Natural killer cell (primary cell): Measurements from ENCODE around the gene CCDC187. TPM values are rescaled to one million over a fixed set of nuclear protein-coding genes. Genes with fewer than 3 reads are reported as not detected.

Experiments
- ATAC-seq, 3 donors: fragments of 150-1000 bp in 2 of 3; fragments of 200-7000 bp in 1 of 3; cut with Tn5 transposase; 1 replicate in 1 of 3; 2 replicates in 2 of 3; pipeline ENCODE4 v1.10.0; 2021; ENCODE audit warnings: mild to moderate bottlenecking in 2 of 3, moderate library complexity in 2 of 3
- DNase-seq, 2 donors: peaks; one replicate each; pipeline versions ENCODE4 v3.0.0 to v3.0.0-alpha.2; 2013 to 2021; ENCODE audit warnings: mixed read lengths in 1 of 2
- H3K27ac ChIP-seq: one replicate; pipeline ENCODE4 v1.5.1; 2013; ENCODE audit warnings: mild to moderate bottlenecking, low read length
- H3K27me3 ChIP-seq: one replicate; pipeline ENCODE4 v1.6.1; 2013; ENCODE audit warnings: low read length; ENCODE audit not compliant: control insufficient read depth, insufficient read depth
- H3K36me3 ChIP-seq: one replicate; pipeline ENCODE4 v1.6.1; 2013; ENCODE audit warnings: low read length; ENCODE audit not compliant: control insufficient read depth, insufficient read depth
- H3K4me1 ChIP-seq: one replicate; pipeline ENCODE4 v1.6.1; 2013; ENCODE audit warnings: low read length; ENCODE audit not compliant: control insufficient read depth, insufficient read depth
- H3K4me3 ChIP-seq: one replicate; pipeline ENCODE4 v1.5.1; 2013; ENCODE audit warnings: low read length
- H3K9me3 ChIP-seq: one replicate; pipeline ENCODE4 v1.6.1; 2013; ENCODE audit warnings: low read length; ENCODE audit not compliant: control insufficient read depth, insufficient read depth
- H3K27ac Mint-ChIP-seq, 2 donors: one replicate each; pipeline ENCODE4 v1.8.0; 2022; ENCODE audit warnings: mild to moderate bottlenecking in 2 of 2, mixed read lengths in 2 of 2, moderate library complexity in 1 of 2
- H3K27me3 Mint-ChIP-seq, 2 donors: one replicate each; pipeline ENCODE4 v1.8.0; 2022; ENCODE audit warnings: low read depth in 2 of 2, mixed read lengths in 2 of 2
- H3K36me3 Mint-ChIP-seq: one replicate; pipeline ENCODE4 v1.8.0; 2022; ENCODE audit warnings: mixed read lengths
- H3K4me1 Mint-ChIP-seq, 2 donors: one replicate each; pipeline ENCODE4 v1.8.0; 2022; ENCODE audit warnings: mixed read lengths in 2 of 2
- H3K4me3 Mint-ChIP-seq: one replicate; pipeline ENCODE4 v1.8.0; 2022; ENCODE audit warnings: mild to moderate bottlenecking, moderate library complexity, mixed read lengths
- H3K9me3 Mint-ChIP-seq, 2 donors: one replicate each; pipeline ENCODE4 v1.8.0; 2022; ENCODE audit warnings: mixed read lengths in 2 of 2
- WGBS: methylation state at CpG from one replicate; pipeline ENCODE4 v1.1.7; 2013; ENCODE audit warnings: missing lambda C conversion rate; ENCODE audit not compliant: insufficient coverage; 5-methylcytosine and 5-hydroxymethylcytosine counted together
- intact Hi-C: fragments of 100-400 bp; cut with micrococcal nuclease; formaldehyde crosslinking; loops from one replicate; pipeline ENCODE4 v1.14.2; 2022
- total RNA-seq, 4 donors: library from RNA; stranded (reverse); fragments of 120-200 nt in 1 of 4; gene quantifications; one replicate each; pipeline versions ENCODE4 v1.2.3 to v1.2.4, GENCODE V29; 2013 to 2022
- TF ChIP-seq, protein P1 (sequence below): fragments of 200-600 bp; IDR thresholded peaks from one replicate; pipeline ENCODE4 v1.8.0; 2022; ENCODE audit warnings: antibody characterized with exemption

The CCDC187 gene
- total RNA-seq, 3 donors from 2014 or later (not counting 1 experiment from before 2014, with no cell fraction given): 0.18 TPM; not detected in 2

DNA sequence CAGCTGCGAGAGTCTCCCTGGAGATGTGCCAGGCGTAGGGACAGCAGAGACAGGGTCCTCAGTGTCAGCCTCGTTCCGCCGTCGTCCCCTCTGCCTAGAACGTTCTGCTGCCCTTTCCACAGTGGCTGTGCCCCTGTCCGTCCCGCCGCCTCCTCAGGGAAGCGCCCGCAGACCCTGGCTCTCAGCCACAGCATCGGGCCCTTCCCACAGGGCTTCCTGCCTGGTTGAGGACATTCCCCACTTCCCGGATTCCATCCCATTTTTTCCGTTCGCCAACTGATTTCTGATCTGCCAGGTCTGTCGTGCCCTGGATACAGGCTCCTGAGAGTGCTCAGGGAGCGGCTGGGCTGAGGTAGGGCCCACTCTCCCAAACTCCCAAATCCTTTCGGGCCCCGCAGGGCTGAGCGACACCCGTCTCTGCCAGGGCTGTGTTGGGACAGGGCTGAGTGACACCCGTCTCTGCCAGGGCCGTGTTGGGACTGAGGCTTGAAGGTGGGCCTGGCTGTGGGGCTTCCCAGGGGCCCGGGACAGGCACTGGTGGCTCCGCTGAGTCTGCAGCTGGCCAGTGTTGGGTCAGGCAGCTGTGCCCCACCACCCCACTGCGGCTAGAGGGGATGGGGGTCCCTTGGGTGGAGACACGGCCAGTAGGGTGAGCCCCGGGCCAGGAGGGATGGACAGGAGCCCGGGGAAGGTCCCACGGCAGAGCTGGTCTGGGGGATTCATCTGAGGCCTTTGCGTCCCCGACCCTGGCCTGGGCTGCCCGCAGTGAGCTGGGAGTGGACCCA lies 43.8 kb upstream of the CCDC187 start:
- H3K4me1 ChIP-seq: peaks cover 5% of the 10 kb centered on the region
- Mint-ChIP-seq H3K9me3 (no peaks in the 10 kb centered on the region), H3K4me1 (no peaks in the 10 kb centered on the region), H3K27me3 (no peaks in the 10 kb centered on the region), H3K27ac (no peak overlapping the region), H3K36me3 (no peaks in the 10 kb centered on the region), H3K4me3 (no peak overlapping the region)
- ATAC-seq: no peak
- intact Hi-C loops: no loop called here
- WGBS: 91% methylated on average over 34 of the region's 34 CpGs
- H3K27me3 ChIP-seq: no peaks in the 10 kb centered on the region
- TF ChIP-seq, protein P1, sequence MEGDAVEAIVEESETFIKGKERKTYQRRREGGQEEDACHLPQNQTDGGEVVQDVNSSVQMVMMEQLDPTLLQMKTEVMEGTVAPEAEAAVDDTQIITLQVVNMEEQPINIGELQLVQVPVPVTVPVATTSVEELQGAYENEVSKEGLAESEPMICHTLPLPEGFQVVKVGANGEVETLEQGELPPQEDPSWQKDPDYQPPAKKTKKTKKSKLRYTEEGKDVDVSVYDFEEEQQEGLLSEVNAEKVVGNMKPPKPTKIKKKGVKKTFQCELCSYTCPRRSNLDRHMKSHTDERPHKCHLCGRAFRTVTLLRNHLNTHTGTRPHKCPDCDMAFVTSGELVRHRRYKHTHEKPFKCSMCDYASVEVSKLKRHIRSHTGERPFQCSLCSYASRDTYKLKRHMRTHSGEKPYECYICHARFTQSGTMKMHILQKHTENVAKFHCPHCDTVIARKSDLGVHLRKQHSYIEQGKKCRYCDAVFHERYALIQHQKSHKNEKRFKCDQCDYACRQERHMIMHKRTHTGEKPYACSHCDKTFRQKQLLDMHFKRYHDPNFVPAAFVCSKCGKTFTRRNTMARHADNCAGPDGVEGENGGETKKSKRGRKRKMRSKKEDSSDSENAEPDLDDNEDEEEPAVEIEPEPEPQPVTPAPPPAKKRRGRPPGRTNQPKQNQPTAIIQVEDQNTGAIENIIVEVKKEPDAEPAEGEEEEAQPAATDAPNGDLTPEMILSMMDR: no peak
- H3K9me3 ChIP-seq: no peaks in the 10 kb centered on the region
- no peak overlapping the region for H3K27ac ChIP-seq
- no peaks in the 10 kb centered on the region for H3K36me3 ChIP-seq
- no peak for DNase-seq
- H3K4me3 ChIP-seq: no peak overlapping the region

DNA sequence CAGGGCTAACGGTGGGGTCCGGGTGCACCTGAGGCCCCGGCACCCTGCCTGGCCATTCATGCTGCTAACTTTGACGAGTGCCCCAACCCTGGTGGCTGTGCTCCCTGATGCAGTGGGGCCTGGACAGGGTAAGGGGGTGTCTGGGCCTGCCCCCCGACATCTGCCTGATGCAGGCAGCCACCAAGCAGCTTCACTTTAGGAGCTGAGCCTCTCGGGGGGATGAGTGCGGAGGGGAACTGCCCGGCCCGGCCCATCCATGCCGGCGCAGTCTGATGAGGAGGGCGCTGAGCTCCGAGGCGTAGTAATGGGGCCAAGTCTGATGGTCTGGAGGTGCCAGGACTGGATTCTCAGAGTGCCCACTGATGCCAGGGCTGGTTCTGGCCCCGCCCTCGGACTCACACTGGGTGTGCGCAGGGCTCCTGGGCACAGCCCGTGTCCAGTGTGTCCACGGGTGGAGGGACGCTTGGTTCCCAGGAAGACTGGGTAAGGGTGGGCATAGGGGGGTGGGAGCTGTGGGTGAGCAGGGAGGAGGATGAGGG lies 43.1 kb upstream of the CCDC187 start:
- Mint-ChIP-seq H3K36me3 (no peaks in the 10 kb centered on the region), H3K4me3 (no peak overlapping the region), H3K4me1 (no peaks in the 10 kb centered on the region), H3K27ac (no peak overlapping the region), H3K27me3 (no peaks in the 10 kb centered on the region), H3K9me3 (no peaks in the 10 kb centered on the region)
- peaks cover 7% of the 10 kb centered on the region for H3K4me1 ChIP-seq
- ATAC-seq (no peak), DNase-seq (no peak)
- 91% methylated on average over 20 of the region's 20 CpGs for WGBS
- no peaks in the 10 kb centered on the region for H3K36me3 ChIP-seq
- H3K27ac ChIP-seq: no peak overlapping the region
- no peaks in the 10 kb centered on the region for H3K9me3 ChIP-seq
- H3K27me3 ChIP-seq: no peaks in the 10 kb centered on the region
- intact Hi-C loops: no loop called here
- H3K4me3 ChIP-seq: no peak overlapping the region
- TF ChIP-seq, protein P1: no peak

DNA sequence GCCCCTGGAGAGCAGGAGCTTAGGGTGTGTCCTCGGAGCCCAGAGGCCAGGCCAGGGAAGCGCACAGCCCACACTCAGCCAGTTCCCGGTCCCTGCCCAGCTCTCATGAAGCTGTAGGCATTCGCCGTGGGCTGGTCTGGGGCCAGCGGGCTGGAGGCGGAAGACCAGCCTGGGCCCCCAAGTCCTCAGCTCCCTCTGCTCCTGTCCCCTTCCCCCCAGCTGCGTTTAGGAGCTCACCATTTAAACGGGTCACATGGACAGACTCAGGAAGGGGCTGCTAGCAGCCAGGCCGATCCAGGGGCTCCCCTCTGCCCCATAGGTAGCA lies 42.2 kb upstream of the CCDC187 start:
- no peaks in the 10 kb centered on the region for H3K36me3 ChIP-seq
- no peak overlapping the region for H3K4me3 ChIP-seq
- H3K4me1 ChIP-seq: peaks cover 7% of the 10 kb centered on the region
- TF ChIP-seq, protein P1: no peak
- no peaks in the 10 kb centered on the region for H3K9me3 ChIP-seq
- 87% methylated on average over 10 of the region's 10 CpGs for WGBS
- Mint-ChIP-seq H3K4me1 (no peaks in the 10 kb centered on the region), H3K27ac (no peak overlapping the region), H3K27me3 (no peaks in the 10 kb centered on the region), H3K36me3 (no peaks in the 10 kb centered on the region), H3K9me3 (no peaks in the 10 kb centered on the region), H3K4me3 (no peak overlapping the region)
- DNase-seq (no peak), ATAC-seq (no peak)
- no peaks in the 10 kb centered on the region for H3K27me3 ChIP-seq
- intact Hi-C loops: no loop called here
- H3K27ac ChIP-seq: no peak overlapping the region
